ENCODE measurements around the gene PLAU. TPM values are rescaled to one million over a fixed set of nuclear protein-coding genes. Genes with fewer than 3 reads are reported as not detected.

Gene PLAU
- total and polyA plus RNA-seq, 9 of the 15 experiments (the other 6 are each of a cell fraction or from before 2014, with no cell fraction given) = 2.1 to 16.9 (median 3.3) TPM

DNA sequence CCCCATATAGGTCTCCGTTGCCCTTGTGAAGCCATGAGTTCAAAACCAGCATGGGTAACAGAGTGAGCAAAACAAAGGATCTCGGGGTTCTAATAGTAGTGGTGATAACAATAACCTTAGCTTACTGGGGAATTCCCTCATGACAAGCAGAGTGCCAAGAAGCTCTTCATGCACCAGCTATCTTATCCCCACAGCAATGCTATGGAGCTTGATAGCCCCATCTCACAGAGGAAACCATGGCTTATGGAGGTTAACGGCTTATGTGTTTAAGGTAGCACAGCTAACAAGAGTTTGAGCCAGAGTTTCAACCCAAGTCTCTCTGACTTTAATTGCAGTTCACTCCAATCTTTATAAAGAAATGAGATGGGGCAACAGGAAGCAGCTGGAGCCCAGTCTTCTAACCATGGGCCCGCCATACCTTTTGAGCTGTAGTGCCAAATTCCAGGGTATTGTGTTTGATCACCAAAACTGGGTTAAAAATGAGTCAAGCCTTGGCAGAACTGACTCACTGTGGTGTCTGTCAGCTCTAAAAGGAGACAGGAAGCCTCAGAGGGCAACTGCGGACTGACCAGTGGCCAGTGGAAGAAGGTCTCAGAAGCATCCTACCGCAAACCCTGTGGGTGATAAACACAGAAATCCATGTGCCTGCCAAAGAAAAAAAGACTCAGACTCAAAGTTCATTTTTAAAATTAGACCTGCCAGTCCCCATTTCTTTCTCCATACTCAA is 16.5 kb upstream of the PLAU start (continued):
- TF ChIP-seq HDAC1 (IDR thresholded peaks at IDR 0.05) (no peak), MBD1 (CRISPR knock-in tag; IDR thresholded peaks at IDR 0.05) (no peak), DMBX1 (CRISPR knock-in tag; IDR thresholded peaks at IDR 0.05; ENCODE audit: borderline replicate concordance) (peak; percentile 23; the same call in 1 of the 2 replicates), MCM3 (IDR thresholded peaks at IDR 0.05) (no peak), EHMT2 (IDR thresholded peaks at IDR 0.05) (0 out of 2 replicates have a peak, but pooled peaks have one; percentile 40), CBFA2T2 (conservative IDR thresholded peaks at IDR 0.05) (peak; percentile 18; the same call in 1 of the 2 replicates), ZNF655 (CRISPR knock-in tag; IDR thresholded peaks at IDR 0.05) (no peak), ESRRA (IDR thresholded peaks at IDR 0.05; ENCODE audit: borderline replicate concordance, low read depth) (no peak), JUN (IDR thresholded peaks at IDR 0.05; ENCODE audit: borderline replicate concordance, low read depth, low read length) (0 out of 2 replicates have a peak, but pooled peaks have one; percentile 20), JUN (CRISPR knock-in tag; IDR thresholded peaks at IDR 0.05; ENCODE audit: borderline replicate concordance) (no peak), ZBTB1 (CRISPR knock-in tag; IDR thresholded peaks at IDR 0.05; ENCODE audit: borderline replicate concordance, low read depth) (no peak), UBTF (IDR thresholded peaks at IDR 0.05; ENCODE audit: borderline replicate concordance in 1 of 2, low read depth in 2 of 2, low read length in 2 of 2) (0 out of 4 replicates have a peak, but pooled peaks of 1 of the 2 experiments have one; percentile 37), CBX1 (IDR thresholded peaks at IDR 0.05; ENCODE audit: low read depth) (no peak)
- TF ChIP-seq, protein P1, sequence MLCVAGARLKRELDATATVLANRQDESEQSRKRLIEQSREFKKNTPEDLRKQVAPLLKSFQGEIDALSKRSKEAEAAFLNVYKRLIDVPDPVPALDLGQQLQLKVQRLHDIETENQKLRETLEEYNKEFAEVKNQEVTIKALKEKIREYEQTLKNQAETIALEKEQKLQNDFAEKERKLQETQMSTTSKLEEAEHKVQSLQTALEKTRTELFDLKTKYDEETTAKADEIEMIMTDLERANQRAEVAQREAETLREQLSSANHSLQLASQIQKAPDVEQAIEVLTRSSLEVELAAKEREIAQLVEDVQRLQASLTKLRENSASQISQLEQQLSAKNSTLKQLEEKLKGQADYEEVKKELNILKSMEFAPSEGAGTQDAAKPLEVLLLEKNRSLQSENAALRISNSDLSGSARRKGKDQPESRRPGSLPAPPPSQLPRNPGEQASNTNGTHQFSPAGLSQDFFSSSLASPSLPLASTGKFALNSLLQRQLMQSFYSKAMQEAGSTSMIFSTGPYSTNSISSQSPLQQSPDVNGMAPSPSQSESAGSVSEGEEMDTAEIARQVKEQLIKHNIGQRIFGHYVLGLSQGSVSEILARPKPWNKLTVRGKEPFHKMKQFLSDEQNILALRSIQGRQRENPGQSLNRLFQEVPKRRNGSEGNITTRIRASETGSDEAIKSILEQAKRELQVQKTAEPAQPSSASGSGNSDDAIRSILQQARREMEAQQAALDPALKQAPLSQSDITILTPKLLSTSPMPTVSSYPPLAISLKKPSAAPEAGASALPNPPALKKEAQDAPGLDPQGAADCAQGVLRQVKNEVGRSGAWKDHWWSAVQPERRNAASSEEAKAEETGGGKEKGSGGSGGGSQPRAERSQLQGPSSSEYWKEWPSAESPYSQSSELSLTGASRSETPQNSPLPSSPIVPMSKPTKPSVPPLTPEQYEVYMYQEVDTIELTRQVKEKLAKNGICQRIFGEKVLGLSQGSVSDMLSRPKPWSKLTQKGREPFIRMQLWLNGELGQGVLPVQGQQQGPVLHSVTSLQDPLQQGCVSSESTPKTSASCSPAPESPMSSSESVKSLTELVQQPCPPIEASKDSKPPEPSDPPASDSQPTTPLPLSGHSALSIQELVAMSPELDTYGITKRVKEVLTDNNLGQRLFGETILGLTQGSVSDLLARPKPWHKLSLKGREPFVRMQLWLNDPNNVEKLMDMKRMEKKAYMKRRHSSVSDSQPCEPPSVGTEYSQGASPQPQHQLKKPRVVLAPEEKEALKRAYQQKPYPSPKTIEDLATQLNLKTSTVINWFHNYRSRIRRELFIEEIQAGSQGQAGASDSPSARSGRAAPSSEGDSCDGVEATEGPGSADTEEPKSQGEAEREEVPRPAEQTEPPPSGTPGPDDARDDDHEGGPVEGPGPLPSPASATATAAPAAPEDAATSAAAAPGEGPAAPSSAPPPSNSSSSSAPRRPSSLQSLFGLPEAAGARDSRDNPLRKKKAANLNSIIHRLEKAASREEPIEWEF (CRISPR knock-in tag; IDR thresholded peaks at IDR 0.05) = no peak
- TF ChIP-seq, protein P2, sequence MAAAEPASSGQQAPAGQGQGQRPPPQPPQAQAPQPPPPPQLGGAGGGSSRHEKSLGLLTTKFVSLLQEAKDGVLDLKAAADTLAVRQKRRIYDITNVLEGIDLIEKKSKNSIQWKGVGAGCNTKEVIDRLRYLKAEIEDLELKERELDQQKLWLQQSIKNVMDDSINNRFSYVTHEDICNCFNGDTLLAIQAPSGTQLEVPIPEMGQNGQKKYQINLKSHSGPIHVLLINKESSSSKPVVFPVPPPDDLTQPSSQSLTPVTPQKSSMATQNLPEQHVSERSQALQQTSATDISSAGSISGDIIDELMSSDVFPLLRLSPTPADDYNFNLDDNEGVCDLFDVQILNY (CRISPR knock-in tag; IDR thresholded peaks at IDR 0.05) = 0 out of 2 replicates have a peak, but pooled peaks have one; percentile 43

All from K562 (cell line).